Frontal cortex (tissue), 4 donors: Measurements from ENCODE around the gene CIDEB. TPM values are rescaled to one million over a fixed set of nuclear protein-coding genes. Genes with fewer than 3 reads are reported as not detected.

Source experiments
- DNase-seq, 2 donors: peaks; one replicate each; pipeline ENCODE4 v3.0.0; 2012; ENCODE audit warnings: low spot score in 2 of 2
- FAIRE-seq: peaks from 2 replicates; lab custom pipeline; 2012; peaks lifted over from hg19 to GRCh38; lab: Jason Lieb, UNC
- total RNA-seq: library from RNA; depleted of rRNA; stranded (reverse); fragments of >200 nt; gene quantifications from one replicate; pipeline ENCODE4 v1.2.3, GENCODE V29; 2014
- donor health status: control.
- donor health status: control.
- donor health status: control.

CIDEB gene
- total RNA-seq, 1 donor from 2014 or later, result 2.0 TPM

- FAIRE-seq, result no peak
Measured at GRCh38 chr14:24274101-24274543, 33.7 kb downstream of the CIDEB start.

GRCh38 chr14:24273422-24273998, 34.3 kb downstream of the CIDEB start:
- DNase-seq, result no peak
- FAIRE-seq, result no peak

More at GRCh38 chr14:24274101-24274543, 33.7 kb downstream of the CIDEB start:
- DNase-seq, result no peak

DNA sequence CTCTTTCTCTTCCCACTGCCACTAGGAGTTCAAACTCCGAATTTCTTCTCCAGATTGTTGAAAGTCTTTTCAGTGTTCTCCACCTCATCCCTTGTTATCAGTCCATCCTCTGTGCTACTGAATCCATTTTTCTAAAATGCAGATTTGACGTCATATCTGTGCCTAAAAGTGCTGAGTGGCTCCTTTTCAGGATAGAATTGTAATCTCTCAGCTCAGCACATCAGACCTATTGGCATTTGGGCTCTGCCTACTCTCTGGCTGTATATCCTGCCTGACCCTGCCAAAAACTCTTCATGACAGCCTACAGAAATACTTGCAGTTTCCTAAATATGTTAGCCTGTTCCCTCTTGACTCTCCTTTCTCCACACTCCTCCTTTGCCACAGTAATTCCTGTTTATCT, 35.3 kb downstream of the CIDEB start:
- DNase-seq (no peak), FAIRE-seq (no peak)

DNA sequence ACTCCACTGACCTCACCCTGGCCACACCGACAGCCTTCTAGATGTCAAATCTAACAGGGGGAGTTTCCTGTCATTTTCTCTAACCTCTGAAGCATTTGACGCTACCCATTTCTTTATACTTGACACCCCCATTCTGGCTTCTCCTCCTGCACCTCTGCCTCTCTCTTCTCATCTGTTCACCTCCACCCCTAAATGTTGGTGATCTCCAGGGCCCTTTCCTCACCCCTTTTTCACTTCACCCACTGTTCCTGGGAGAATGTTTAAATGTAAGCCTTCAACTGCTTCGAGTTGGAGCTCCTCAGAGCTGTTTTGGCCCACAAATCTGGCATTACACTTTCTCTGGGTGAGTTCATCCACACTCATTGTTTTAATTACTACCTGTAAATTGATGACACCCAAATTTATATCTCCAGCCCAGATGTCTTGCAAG, 35.9 kb downstream of the CIDEB start:
- no peak for FAIRE-seq
- DNase-seq, result no peak

DNA sequence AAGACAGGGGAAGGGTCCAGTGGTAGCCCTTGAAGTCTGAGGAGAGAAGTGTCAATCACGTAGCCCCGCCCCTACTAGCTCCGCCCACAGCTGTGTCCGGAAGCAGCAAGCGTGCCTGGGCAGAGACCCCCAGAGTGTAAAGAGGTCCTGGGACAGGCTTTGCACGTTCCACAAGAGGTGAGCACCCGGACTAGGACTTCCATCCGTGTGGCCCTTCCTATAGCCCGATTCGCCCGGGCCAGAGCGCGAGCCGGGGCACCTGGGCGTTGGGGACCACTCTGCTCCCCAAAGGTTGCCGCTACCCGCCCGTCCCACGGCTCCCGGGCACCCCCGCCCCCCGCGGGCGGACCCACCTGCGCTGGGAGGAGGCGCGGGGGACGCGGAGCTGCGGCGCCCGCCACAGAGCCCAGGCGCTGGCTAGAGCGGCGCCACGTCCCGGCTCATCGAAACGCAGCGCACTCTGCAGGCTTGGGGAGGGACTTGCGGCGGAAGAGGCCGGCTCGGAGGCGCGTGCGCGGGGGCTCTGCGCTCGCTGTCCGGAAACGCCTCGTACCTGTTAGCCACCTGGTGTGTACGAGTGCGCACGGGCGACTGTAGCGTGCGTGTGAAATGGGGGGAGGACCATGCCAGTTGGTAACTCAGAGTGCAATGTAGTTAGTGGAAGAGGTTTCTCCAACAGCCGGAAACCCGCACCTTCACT, 36.5 kb downstream of the CIDEB start, which contains the start of gene RABGGTA:
Gene RABGGTA (minus strand): TSS at position 464 of the 700 bp plus-strand sequence. CDS start 482 bp downstream, outside the sequence.
- peak; percentile 94 to 97 for DNase-seq
- no peak for FAIRE-seq

- FAIRE-seq, result no peak
- DNase-seq, result no peak
Measured at GRCh38 chr14:24270537-24271133, 37.1 kb downstream of the CIDEB start.

- DNase-seq (no peak), FAIRE-seq (no peak)
Measured at GRCh38 chr14:24269910-24270536, 37.8 kb downstream of the CIDEB start.

GRCh38 chr14:24269368-24269767, 38.4 kb downstream of the CIDEB start:
- FAIRE-seq (no peak), DNase-seq (no peak)

DNA sequence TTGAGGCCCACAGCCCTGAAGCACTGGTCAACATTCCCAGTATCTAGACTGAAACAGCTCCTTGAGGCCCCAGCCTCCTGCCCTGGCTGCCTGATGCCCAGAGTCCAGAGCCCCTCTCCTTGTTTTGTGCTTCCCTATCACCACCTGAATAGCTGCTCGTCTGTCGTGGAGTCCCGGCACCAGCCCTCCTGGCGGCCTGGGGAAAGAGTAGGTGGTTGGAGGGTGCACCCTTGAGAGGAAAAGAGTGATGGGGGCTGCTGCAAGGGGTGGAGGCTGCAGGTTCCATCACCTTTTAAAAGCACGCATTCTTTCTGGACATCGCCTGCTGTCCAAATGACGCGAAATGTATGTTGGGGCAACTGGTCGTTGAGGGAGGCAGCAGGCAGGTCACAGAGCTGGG, 39.6 kb downstream of the CIDEB start:
- no peak for FAIRE-seq

DNA sequence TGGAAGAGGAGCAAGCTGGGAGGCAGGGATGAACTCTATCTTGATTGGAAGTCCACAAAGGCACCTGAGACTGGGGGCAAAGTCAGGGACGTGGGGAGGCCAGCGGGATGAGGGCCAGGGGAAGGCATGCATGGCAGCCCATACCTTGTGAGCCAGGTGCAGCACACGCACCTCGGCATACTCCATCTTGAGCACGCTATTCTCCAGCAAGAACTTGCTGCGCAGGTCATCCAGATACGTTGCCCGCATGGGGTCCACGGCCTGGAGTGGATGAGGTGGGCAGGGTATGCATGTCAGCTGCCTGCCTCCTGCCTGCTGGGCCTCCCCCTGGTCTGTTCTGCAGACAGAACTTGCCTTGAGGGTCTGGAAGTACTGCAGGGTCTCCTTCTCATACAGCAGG, 40.3 kb downstream of the CIDEB start:
- no peak for FAIRE-seq

More for the DNA sequence above, 39.6 kb downstream of the CIDEB start:
- no peak for DNase-seq

DNA sequence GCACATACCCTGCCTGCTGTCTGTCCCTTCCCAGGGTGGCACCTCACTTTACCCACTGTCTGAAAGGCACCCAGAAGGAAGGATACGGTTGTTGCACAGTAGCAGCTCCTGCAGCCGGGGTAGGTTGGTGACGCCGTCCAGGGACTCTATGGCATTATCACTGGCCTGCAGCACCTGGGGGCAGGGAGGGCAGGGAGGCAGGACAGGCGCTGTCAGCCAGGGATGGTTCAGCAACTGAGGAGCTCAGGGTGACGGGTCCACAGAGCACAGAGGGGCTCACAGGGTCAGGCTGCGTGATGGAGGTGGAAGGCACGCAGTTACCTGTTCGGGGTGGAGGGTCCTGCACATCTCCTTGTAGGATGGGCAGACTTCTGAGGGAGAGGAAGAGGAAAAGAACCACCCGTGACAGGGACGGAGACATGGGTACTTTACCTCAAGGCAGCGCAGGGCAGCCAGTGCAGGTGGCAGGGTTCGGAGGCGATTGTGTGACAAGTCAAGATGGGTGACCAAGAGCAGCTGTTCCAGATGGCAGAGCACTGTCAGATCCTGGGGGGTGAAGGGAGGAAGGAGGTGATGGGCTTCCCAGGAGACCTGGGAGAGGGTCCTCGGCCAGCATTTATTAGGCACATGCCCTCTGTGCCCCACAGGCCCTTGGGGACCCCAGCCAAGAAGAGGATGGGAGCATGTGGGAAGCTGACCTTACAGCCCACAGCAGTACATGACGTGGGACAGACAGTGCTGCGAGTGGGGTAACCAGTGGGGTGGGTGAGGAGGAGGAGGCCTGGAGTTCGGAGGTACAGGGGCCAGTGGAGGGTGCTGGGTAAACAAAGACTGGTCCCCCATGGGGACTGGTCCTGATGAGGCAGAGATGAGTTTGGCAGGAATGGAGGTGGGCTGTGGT, 41.2 kb downstream of the CIDEB start:
- FAIRE-seq, result no peak
- DNase-seq, result no peak

More for the DNA sequence above, 40.3 kb downstream of the CIDEB start:
- DNase-seq, result no peak

GRCh38 chr14:24264298-24264697, 43.5 kb downstream of the CIDEB start:
- DNase-seq, result no peak
- no peak for FAIRE-seq

DNA sequence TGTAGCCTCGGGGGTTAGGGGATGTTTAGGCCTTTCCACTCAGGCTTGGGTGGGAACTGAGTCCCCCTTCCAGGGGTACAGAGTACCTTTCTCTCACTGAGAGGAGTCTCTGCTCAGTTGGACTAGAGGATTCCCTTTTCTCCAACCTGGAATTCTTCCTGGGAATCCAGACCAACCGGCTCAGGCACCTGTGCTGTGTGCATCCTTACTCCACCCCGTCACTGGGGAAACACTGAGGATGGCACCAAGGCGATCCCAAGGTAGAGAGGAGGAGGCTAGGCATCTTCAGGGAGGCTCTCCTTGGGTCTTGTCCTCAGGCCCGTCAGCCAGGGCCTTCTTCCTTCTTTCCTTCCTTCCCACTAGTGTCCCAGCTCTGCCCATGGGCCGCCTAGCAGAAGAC, 43.9 kb downstream of the CIDEB start:
- DNase-seq, result no peak
- no peak for FAIRE-seq

DNA sequence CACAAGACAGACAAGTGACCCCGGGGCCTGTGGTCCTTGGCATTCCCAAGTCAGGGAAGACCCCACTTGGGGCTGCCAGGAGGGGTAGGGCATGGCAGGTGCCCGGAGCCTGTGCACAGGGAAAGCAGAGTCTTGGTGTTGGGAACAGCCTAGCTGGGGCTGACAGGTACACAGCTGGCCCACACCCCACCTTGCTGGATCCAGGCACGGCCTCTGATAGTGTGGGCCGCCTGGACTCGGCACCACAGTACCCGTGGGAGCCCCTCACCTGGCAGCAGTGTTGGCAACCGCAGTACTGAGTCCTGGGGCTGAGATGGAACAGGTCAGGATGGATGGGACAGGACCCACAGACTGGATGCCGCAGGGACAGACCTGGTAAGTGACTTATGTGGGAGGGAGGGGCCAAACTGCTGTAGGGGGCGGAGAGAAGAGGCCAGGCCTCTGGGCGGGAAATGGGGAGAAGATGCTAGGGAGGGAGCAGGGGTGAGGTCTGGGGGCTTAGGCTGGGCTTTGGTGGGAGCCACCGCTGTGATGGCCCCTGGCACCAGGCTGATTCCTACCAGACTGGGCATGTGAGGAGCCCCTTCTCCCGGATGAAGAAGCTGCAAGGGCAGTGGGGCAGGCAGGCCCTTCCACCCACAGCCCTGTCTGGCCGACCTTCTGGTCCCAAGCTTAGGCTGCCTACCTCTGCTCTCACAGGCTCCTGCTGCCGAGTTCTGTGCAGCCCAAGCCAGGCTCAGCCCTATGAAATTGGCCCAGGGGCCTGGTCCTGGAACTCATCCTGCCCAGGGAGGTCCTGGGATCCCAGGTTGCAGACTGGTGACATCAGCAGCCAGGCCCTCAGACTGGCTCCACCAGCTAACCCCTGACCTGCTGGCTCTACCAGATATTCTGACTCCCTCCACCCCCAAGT, 44.7 kb downstream of the CIDEB start, which contains the start of gene TGM1:
Gene TGM1 (minus strand): TSS at position 357 of the 913 bp plus-strand sequence. CDS start 825 bp downstream, outside the sequence.
- no peak for FAIRE-seq
- DNase-seq, result no peak

DNA sequence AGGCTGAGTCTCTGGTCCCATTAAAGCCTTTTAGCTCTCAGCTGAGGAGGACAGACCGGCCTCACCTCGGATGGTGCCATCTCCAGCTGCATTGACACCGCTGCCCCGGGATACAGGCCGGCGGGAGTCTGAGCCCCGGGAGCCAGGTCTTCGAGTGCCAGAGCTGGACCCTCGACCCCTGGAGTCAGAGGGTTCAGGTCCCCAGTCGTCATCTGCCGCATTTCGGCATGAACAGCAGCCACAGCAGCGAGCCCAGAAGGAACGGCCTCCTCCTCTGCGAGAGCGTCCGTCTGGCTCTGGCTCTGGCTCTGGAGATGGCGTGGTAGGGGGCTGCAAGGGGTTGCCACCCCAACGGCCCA, 45.8 kb downstream of the CIDEB start:
- DNase-seq (no peak), FAIRE-seq (no peak)

DNA sequence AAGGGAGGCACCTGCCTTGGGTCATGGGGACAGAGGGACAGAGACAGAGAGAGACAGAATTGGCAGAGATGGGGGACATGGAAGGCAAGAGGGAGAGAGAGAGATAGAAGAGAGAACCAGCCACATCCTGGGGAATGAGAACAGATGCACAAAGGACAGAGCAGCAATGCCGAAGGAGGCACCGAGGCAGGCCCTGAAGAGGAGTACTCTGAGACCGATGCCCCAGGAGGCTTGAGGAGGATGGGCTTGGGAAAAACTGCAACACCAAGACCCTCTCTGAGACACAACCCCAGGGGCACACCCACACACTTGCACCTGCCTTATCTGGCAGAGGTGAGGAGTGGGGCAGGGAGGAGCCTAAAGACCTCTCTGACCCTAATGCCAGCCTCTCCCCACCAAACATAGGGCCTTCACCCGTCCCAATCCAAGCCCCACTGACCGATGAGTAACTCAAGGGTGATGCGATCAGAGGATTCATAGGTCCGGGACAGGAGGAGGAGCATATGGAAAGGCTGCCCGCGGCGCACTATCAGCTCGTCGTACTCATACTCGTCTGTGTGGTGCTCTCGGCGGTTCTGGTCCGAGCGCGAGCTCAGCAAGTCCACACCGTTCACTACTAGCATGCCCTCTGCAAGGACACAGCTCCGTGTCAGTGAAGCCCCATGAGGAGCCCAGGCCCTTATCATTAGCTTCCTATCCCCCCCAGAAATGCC, 46.4 kb downstream of the CIDEB start:
- FAIRE-seq (no peak), DNase-seq (no peak)

GRCh38 chr14:24260780-24261157, 47.0 kb downstream of the CIDEB start:
- no peak for FAIRE-seq

More at GRCh38 chr14:24260780-24261157, 47.0 kb downstream of the CIDEB start:
- no peak for DNase-seq
